Activated naive CD8-positive, alpha-beta T cell treated with anti-CD3 and anti-CD28 coated beads, Interleukin-2, amount 10 ng/mL, durations not matched to agents 7 days and 5 days (primary cell): Measurements from ENCODE around the gene CTBS. TPM values are rescaled to one million over a fixed set of nuclear protein-coding genes. Genes with fewer than 3 reads are reported as not detected.

Source experiments
- ATAC-seq: fragments of 150-1000 bp; cut with Tn5 transposase; one replicate; pipeline ENCODE4 v1.10.0; 2021; ENCODE audit warnings: low read depth, moderate library complexity
- POLR2A ChIA-PET: fragments of 350-600 bp; sonication (Branson Sonifier 250); formaldehyde crosslinking; loops from one replicate; lab custom pipeline; 2021; ENCODE audit warnings: antibody characterized with exemption; lab: Charles Lee
- DNase-seq: peaks from one replicate; pipeline ENCODE4 v3.0.0; 2021
- H3K27ac Mint-ChIP-seq: one replicate; pipeline ENCODE4 v1.8.0; 2022; ENCODE audit warnings: mild to moderate bottlenecking, mixed read lengths
- H3K27me3 Mint-ChIP-seq: one replicate; pipeline ENCODE4 v1.8.0; 2022; ENCODE audit warnings: mild to moderate bottlenecking, moderate library complexity, mixed read lengths
- H3K36me3 Mint-ChIP-seq: one replicate; pipeline ENCODE4 v1.8.0; 2021; ENCODE audit warnings: mild to moderate bottlenecking, mixed read lengths
- H3K4me1 Mint-ChIP-seq: one replicate; pipeline ENCODE4 v1.8.0; 2021; ENCODE audit warnings: mixed read lengths
- H3K4me3 Mint-ChIP-seq: one replicate; pipeline ENCODE4 v1.8.0; 2022; ENCODE audit warnings: mild to moderate bottlenecking, moderate library complexity, mixed read lengths
- H3K9me3 Mint-ChIP-seq: one replicate; pipeline ENCODE4 v1.8.0; 2021; ENCODE audit warnings: mixed read lengths
- total RNA-seq, 2 experiments: library from RNA; stranded (reverse); gene quantifications; one replicate each; pipeline ENCODE4 v1.2.3, GENCODE V29; 2021

CTBS gene
- total RNA-seq: 10 to 100 TPM; 17.0 to 17.3 TPM

GRCh38 chr1:84573967-84574842 lies at the start of gene CTBS:
Gene CTBS (minus strand): TSS chr1:84574440. CDS start chr1:84574415, 25 bp downstream.
- DNase-seq (peak; percentile 88), ATAC-seq (peak; percentile 89)
- Mint-ChIP-seq H3K27ac (peak within 1 kb of the TSS; percentile 100), H3K9me3 (no peaks in the 10 kb centered on the region), H3K36me3 (peaks cover 25% of the 10 kb centered on the region), H3K4me1 (peaks cover 29% of the 10 kb centered on the region), H3K27me3 (no peaks in the 10 kb centered on the region), H3K4me3 (peak within 1 kb of the TSS; percentile 97)
- POLR2A ChIA-PET: interaction anchor here (0.6 to 3.5 kb wide), 29 partner anchors 8 to 702 kb away, joined by 3 to 84 read pairs (median 4); partner anchors contain the start of genes BCL10, C1orf52, GNG5 and PRKACB

GRCh38 chr1:84621553-84621952 lies 47.3 kb upstream of the CTBS start:
- POLR2A ChIA-PET: no interaction called here
- Mint-ChIP-seq H3K4me3 (no peak overlapping the region), H3K36me3 (no peaks in the 10 kb centered on the region), H3K9me3 (no peaks in the 10 kb centered on the region), H3K27ac (no peak overlapping the region), H3K27me3 (peaks cover 5% of the 10 kb centered on the region), H3K4me1 (peaks cover 11% of the 10 kb centered on the region)
- no peak for DNase-seq
- no peak for ATAC-seq

GRCh38 chr1:84620720-84621313 lies 46.6 kb upstream of the CTBS start:
- Mint-ChIP-seq H3K36me3 (no peaks in the 10 kb centered on the region), H3K27me3 (peaks cover under 1% of the 10 kb centered on the region), H3K9me3 (no peaks in the 10 kb centered on the region), H3K4me1 (peaks cover 11% of the 10 kb centered on the region), H3K4me3 (peak overlapping the region; percentile 92), H3K27ac (peak overlapping the region; percentile 90)
- POLR2A ChIA-PET: interaction anchor here (0.8 to 1.0 kb wide), 6 partner anchors 46 to 186 kb away, joined by 3 to 6 read pairs (median 3); partner anchors contain the start of genes GNG5 and SPATA1
- ATAC-seq (peak; percentile 97), DNase-seq (peak; percentile 96)

GRCh38 chr1:84619383-84620102 lies 45.3 kb upstream of the CTBS start:
- Mint-ChIP-seq H3K36me3 (peaks cover 3% of the 10 kb centered on the region), H3K4me1 (peaks cover 11% of the 10 kb centered on the region), H3K4me3 (peak overlapping the region; percentile 41), H3K27me3 (no peaks in the 10 kb centered on the region), H3K9me3 (peaks cover 5% of the 10 kb centered on the region), H3K27ac (no peak overlapping the region)
- ATAC-seq (no peak), DNase-seq (no peak)
- POLR2A ChIA-PET: interaction anchor here (0.8 to 1.0 kb wide), 2 partner anchors 113 to 183 kb away, joined by 3 to 6 read pairs; partner anchors contain the start of genes GNG5 and SPATA1

- H3K36me3 Mint-ChIP-seq: peaks cover 13% of the 10 kb centered on the region
- ATAC-seq: no peak
- POLR2A ChIA-PET: no interaction called here
Measured at GRCh38 chr1:84617349-84617748, 43.1 kb upstream of the CTBS start.

GRCh38 chr1:84615790-84616189 lies 41.5 kb upstream of the CTBS start:
- H3K27ac Mint-ChIP-seq: no peak overlapping the region
- H3K36me3 Mint-ChIP-seq: peaks cover 15% of the 10 kb centered on the region
- ATAC-seq (no peak), DNase-seq (no peak)
- peaks cover 19% of the 10 kb centered on the region for H3K4me1 Mint-ChIP-seq
- H3K4me3 Mint-ChIP-seq: no peak overlapping the region
- POLR2A ChIA-PET: no interaction called here
- no peaks in the 10 kb centered on the region for H3K27me3 Mint-ChIP-seq
- H3K9me3 Mint-ChIP-seq: peaks cover 26% of the 10 kb centered on the region

More at GRCh38 chr1:84617349-84617748, 43.1 kb upstream of the CTBS start:
- H3K9me3 Mint-ChIP-seq: peaks cover 17% of the 10 kb centered on the region
- DNase-seq: no peak
- H3K4me3 Mint-ChIP-seq: no peak overlapping the region
- no peak overlapping the region for H3K27ac Mint-ChIP-seq
- H3K4me1 Mint-ChIP-seq: peaks cover 12% of the 10 kb centered on the region
- no peaks in the 10 kb centered on the region for H3K27me3 Mint-ChIP-seq

- no peak overlapping the region for H3K27ac Mint-ChIP-seq
- H3K4me3 Mint-ChIP-seq: no peak overlapping the region
- POLR2A ChIA-PET: interaction anchor here (0.7 kb wide), 1 partner anchor 38 kb away, joined by 5 read pairs; no protein-coding TSS in a partner anchor
- H3K27me3 Mint-ChIP-seq: no peaks in the 10 kb centered on the region
- ATAC-seq (no peak), DNase-seq (no peak)
- peaks cover 27% of the 10 kb centered on the region for H3K9me3 Mint-ChIP-seq
- peaks cover 9% of the 10 kb centered on the region for H3K4me1 Mint-ChIP-seq
- peaks cover 16% of the 10 kb centered on the region for H3K36me3 Mint-ChIP-seq
Measured at GRCh38 chr1:84613887-84614286, 39.6 kb upstream of the CTBS start.

GRCh38 chr1:84613026-84613425 lies 38.8 kb upstream of the CTBS start:
- H3K9me3 Mint-ChIP-seq: peaks cover 27% of the 10 kb centered on the region
- ATAC-seq (no peak), DNase-seq (no peak)
- H3K4me3 Mint-ChIP-seq: no peak overlapping the region
- H3K4me1 Mint-ChIP-seq: peaks cover 9% of the 10 kb centered on the region
- H3K27me3 Mint-ChIP-seq: no peaks in the 10 kb centered on the region
- peaks cover 16% of the 10 kb centered on the region for H3K36me3 Mint-ChIP-seq
- H3K27ac Mint-ChIP-seq: no peak overlapping the region
- POLR2A ChIA-PET: interaction anchor here (0.6 kb wide), 1 partner anchor 167 kb away, joined by 3 read pairs; no protein-coding TSS in a partner anchor

GRCh38 chr1:84611796-84612195 lies 37.6 kb upstream of the CTBS start:
- H3K4me3 Mint-ChIP-seq: peak overlapping the region; percentile 28
- DNase-seq (no peak), ATAC-seq (no peak)
- H3K27me3 Mint-ChIP-seq: no peaks in the 10 kb centered on the region
- peaks cover 9% of the 10 kb centered on the region for H3K4me1 Mint-ChIP-seq
- H3K27ac Mint-ChIP-seq: no peak overlapping the region
- POLR2A ChIA-PET: no interaction called here
- H3K36me3 Mint-ChIP-seq: peaks cover 16% of the 10 kb centered on the region
- peaks cover 27% of the 10 kb centered on the region for H3K9me3 Mint-ChIP-seq

- no peak overlapping the region for H3K27ac Mint-ChIP-seq
- H3K9me3 Mint-ChIP-seq: peaks cover 33% of the 10 kb centered on the region
- peaks cover 9% of the 10 kb centered on the region for H3K4me1 Mint-ChIP-seq
- ATAC-seq: no peak
- H3K27me3 Mint-ChIP-seq: no peaks in the 10 kb centered on the region
- POLR2A ChIA-PET: no interaction called here
- no peak overlapping the region for H3K4me3 Mint-ChIP-seq
- H3K36me3 Mint-ChIP-seq: peaks cover 19% of the 10 kb centered on the region
- DNase-seq: no peak
Measured at GRCh38 chr1:84611091-84611490, 36.9 kb upstream of the CTBS start.

- ATAC-seq (no peak), DNase-seq (no peak)
- peaks cover 17% of the 10 kb centered on the region for H3K36me3 Mint-ChIP-seq
- H3K27ac Mint-ChIP-seq: no peak overlapping the region
- H3K27me3 Mint-ChIP-seq: no peaks in the 10 kb centered on the region
- POLR2A ChIA-PET: interaction anchor here (0.6 kb wide), 1 partner anchor 21 kb away, joined by 8 read pairs; no protein-coding TSS in a partner anchor
- H3K4me1 Mint-ChIP-seq: peaks cover 7% of the 10 kb centered on the region
- peaks cover 34% of the 10 kb centered on the region for H3K9me3 Mint-ChIP-seq
- H3K4me3 Mint-ChIP-seq: no peak overlapping the region
Measured at GRCh38 chr1:84606977-84607376, 32.7 kb upstream of the CTBS start.

- Mint-ChIP-seq H3K9me3 (peaks cover 26% of the 10 kb centered on the region), H3K27me3 (no peaks in the 10 kb centered on the region), H3K4me3 (no peak overlapping the region), H3K27ac (no peak overlapping the region), H3K4me1 (no peaks in the 10 kb centered on the region), H3K36me3 (peaks cover 14% of the 10 kb centered on the region)
- ATAC-seq (no peak), DNase-seq (no peak)
- POLR2A ChIA-PET: no interaction called here
Measured at GRCh38 chr1:84605157-84605556, 30.9 kb upstream of the CTBS start.
